Prostate gland (tissue), 2 donors: ENCODE results near the gene WDR20.

ENCODE experiments used
- CTCF ChIP-seq, 4 experiments: fragments of 200-600 bp in 2 of 4; fragments of 450-650 bp in 2 of 4; sonication (generic) in 2 of 4; IDR thresholded peaks; 1 replicate in 3 of 4; 2 replicates in 1 of 4; pipeline ENCODE4 v1.5.1; 2016 to 2019; ENCODE audit warnings: antibody characterized with exemption in 4 of 4, mild to moderate bottlenecking in 2 of 4, moderate library complexity in 2 of 4
- POLR2A ChIP-seq: fragments of 450-650 bp; IDR thresholded peaks from one replicate; pipeline ENCODE4 v1.6.1; 2016; ENCODE audit warnings: antibody characterized with exemption, mild to moderate bottlenecking
- POLR2AphosphoS5 ChIP-seq: sonication (generic); formaldehyde crosslinking; IDR thresholded peaks from one replicate; pipeline ENCODE4 v1.6.1; 2017; ENCODE audit warnings: antibody characterized with exemption

- no peak for TF ChIP-seq CTCF (IDR thresholded peaks at IDR 0.05)
- TF ChIP-seq POLR2A = no peak
- TF ChIP-seq POLR2AphosphoS5 = no peak
Observed at GRCh38 chr14:102141797-102142196, 2.1 kb downstream of the WDR20 start.
